Measurements from ENCODE around the gene ANO6.

- TF ChIP-seq CTCF (IDR thresholded peaks at IDR 0.05) (no peak), ZFX (IDR thresholded peaks at IDR 0.05; ENCODE audit: borderline replicate concordance) (no peak)
Observed at GRCh38 chr12:45327823-45328383, 112.0 kb downstream of the ANO6 start.
